Ovary (tissue), 3 donors: ENCODE data around the gene RGS11.

Experiments
- CTCF ChIP-seq, 3 donors: fragments of 450-650 bp in 2 of 3; fragments of 200-600 bp in 1 of 3; IDR thresholded peaks; one replicate each; pipeline versions ENCODE4 v1.5.1 to v1.8.0; 2016 to 2022; ENCODE audit warnings: antibody characterized with exemption in 3 of 3, mild to moderate bottlenecking in 1 of 3
- EP300 ChIP-seq: sonication (generic); formaldehyde crosslinking; IDR thresholded peaks from one replicate; pipeline ENCODE4 v1.6.1; 2017; ENCODE audit warnings: antibody characterized with exemption
- donor health status: DM: no; HTN: no; CAD: no.

GRCh38 chr16:309476-309875 is 33.7 kb upstream of the RGS11 start:
- TF ChIP-seq CTCF (IDR thresholded peaks at IDR 0.05), result no peak
- TF ChIP-seq EP300, result no peak
